Activated naive CD8-positive, alpha-beta T cell (primary cell): Measurements from ENCODE around the gene CCDC28B.
A peak's percentile ranks its signal among the peaks of the same experiment; 100 is the strongest.

Experiments
- H3K27ac Mint-ChIP-seq: one replicate; pipeline ENCODE4 v1.8.0; 2021; ENCODE audit warnings: mixed read lengths
- H3K27me3 Mint-ChIP-seq: one replicate; pipeline ENCODE4 v1.8.0; 2021; ENCODE audit warnings: mixed read lengths
- H3K36me3 Mint-ChIP-seq: one replicate; pipeline ENCODE4 v1.8.0; 2021; ENCODE audit warnings: mixed read lengths
- H3K4me1 Mint-ChIP-seq: one replicate; pipeline ENCODE4 v1.8.0; 2021; ENCODE audit warnings: low read depth, mixed read lengths
- H3K4me3 Mint-ChIP-seq: one replicate; pipeline ENCODE4 v1.8.0; 2021; ENCODE audit warnings: mild to moderate bottlenecking, mixed read lengths
- H3K9me3 Mint-ChIP-seq: one replicate; pipeline ENCODE4 v1.8.0; 2021; ENCODE audit warnings: low read depth, mixed read lengths

The CCDC28B gene

GRCh38 chr1:32201011-32201855 lies 838 bp downstream of the CCDC28B start:
- no peaks in the 10 kb centered on the region for H3K9me3 Mint-ChIP-seq

GRCh38 chr1:32204943-32205361 lies 4.6 kb downstream of the CCDC28B start:
- H3K27ac Mint-ChIP-seq: no peak overlapping the region
- H3K4me1 Mint-ChIP-seq: peaks cover 36% of the 10 kb centered on the region
- no peaks in the 10 kb centered on the region for H3K36me3 Mint-ChIP-seq

More at GRCh38 chr1:32201011-32201855, 838 bp downstream of the CCDC28B start:
- Mint-ChIP-seq H3K27me3 (no peaks in the 10 kb centered on the region), H3K36me3 (peaks cover 5% of the 10 kb centered on the region), H3K4me3 (peak overlapping the region; percentile 89), H3K27ac (peak overlapping the region; percentile 91), H3K4me1 (peaks cover 54% of the 10 kb centered on the region)

GRCh38 chr1:32205401-32206370 lies 5.3 kb downstream of the CCDC28B start, which contains the start of gene IQCC:
TSS of gene IQCC (plus strand) at chr1:32205671. CDS start at chr1:32205682, 11 bp downstream.
- H3K4me3 Mint-ChIP-seq: peak within 1 kb of the TSS; percentile 89
- H3K27ac Mint-ChIP-seq: peak within 1 kb of the TSS; percentile 70
- H3K9me3 Mint-ChIP-seq: no peaks in the 10 kb centered on the region
- H3K27me3 Mint-ChIP-seq: no peaks in the 10 kb centered on the region
- H3K4me1 Mint-ChIP-seq: peaks cover 30% of the 10 kb centered on the region
- no peaks in the 10 kb centered on the region for H3K36me3 Mint-ChIP-seq

More at GRCh38 chr1:32204943-32205361, 4.6 kb downstream of the CCDC28B start:
- Mint-ChIP-seq H3K9me3 (no peaks in the 10 kb centered on the region), H3K4me3 (peak overlapping the region; percentile 89), H3K27me3 (no peaks in the 10 kb centered on the region)

GRCh38 chr1:32208469-32208868 lies 8.1 kb downstream of the CCDC28B start:
- Mint-ChIP-seq H3K4me3 (no peak overlapping the region), H3K27ac (no peak overlapping the region), H3K36me3 (no peaks in the 10 kb centered on the region), H3K4me1 (peaks cover 12% of the 10 kb centered on the region), H3K27me3 (no peaks in the 10 kb centered on the region), H3K9me3 (no peaks in the 10 kb centered on the region)

GRCh38 chr1:32208891-32209328 lies 8.5 kb downstream of the CCDC28B start, which contains the start of gene DCDC2B:
TSS of gene DCDC2B (plus strand) at chr1:32209089. CDS start at chr1:32209094, 5 bp downstream.
- Mint-ChIP-seq H3K36me3 (no peaks in the 10 kb centered on the region), H3K9me3 (no peaks in the 10 kb centered on the region), H3K27me3 (no peaks in the 10 kb centered on the region), H3K27ac (no peak within 1 kb of the TSS), H3K4me3 (no peak within 1 kb of the TSS), H3K4me1 (peaks cover 9% of the 10 kb centered on the region)

GRCh38 chr1:32215629-32216480 lies 15.5 kb downstream of the CCDC28B start:
- H3K27ac Mint-ChIP-seq: no peak overlapping the region

GRCh38 chr1:32216566-32216965 lies 16.2 kb downstream of the CCDC28B start:
- H3K36me3 Mint-ChIP-seq: no peaks in the 10 kb centered on the region
- peaks cover 16% of the 10 kb centered on the region for H3K4me1 Mint-ChIP-seq
- H3K27ac Mint-ChIP-seq: no peak overlapping the region
- no peak overlapping the region for H3K4me3 Mint-ChIP-seq
- H3K9me3 Mint-ChIP-seq: no peaks in the 10 kb centered on the region
- H3K27me3 Mint-ChIP-seq: no peaks in the 10 kb centered on the region

More at GRCh38 chr1:32215629-32216480, 15.5 kb downstream of the CCDC28B start:
- Mint-ChIP-seq H3K4me3 (no peak overlapping the region), H3K36me3 (no peaks in the 10 kb centered on the region), H3K4me1 (peaks cover 10% of the 10 kb centered on the region), H3K9me3 (no peaks in the 10 kb centered on the region), H3K27me3 (no peaks in the 10 kb centered on the region)

- H3K27ac Mint-ChIP-seq: no peak overlapping the region
- H3K4me3 Mint-ChIP-seq: no peak overlapping the region
- peaks cover 26% of the 10 kb centered on the region for H3K4me1 Mint-ChIP-seq
- H3K9me3 Mint-ChIP-seq: no peaks in the 10 kb centered on the region
- peaks cover 2% of the 10 kb centered on the region for H3K36me3 Mint-ChIP-seq
- H3K27me3 Mint-ChIP-seq: no peaks in the 10 kb centered on the region
These were observed 18.6 kb downstream of the CCDC28B start for GRCh38 chr1:32219022-32219421.

GRCh38 chr1:32220746-32221580 lies 20.6 kb downstream of the CCDC28B start:
- H3K36me3 Mint-ChIP-seq: peaks cover 2% of the 10 kb centered on the region
- no peaks in the 10 kb centered on the region for H3K27me3 Mint-ChIP-seq
- peaks cover 32% of the 10 kb centered on the region for H3K4me1 Mint-ChIP-seq
- peak overlapping the region; percentile 70 for H3K27ac Mint-ChIP-seq
- H3K9me3 Mint-ChIP-seq: no peaks in the 10 kb centered on the region
- H3K4me3 Mint-ChIP-seq: peak overlapping the region; percentile 97

GRCh38 chr1:32221581-32221979 lies 21.2 kb downstream of the CCDC28B start:
- H3K9me3 Mint-ChIP-seq: no peaks in the 10 kb centered on the region
- H3K4me1 Mint-ChIP-seq: peaks cover 32% of the 10 kb centered on the region
- no peaks in the 10 kb centered on the region for H3K27me3 Mint-ChIP-seq
- peak overlapping the region; percentile 70 for H3K27ac Mint-ChIP-seq
- peaks cover 2% of the 10 kb centered on the region for H3K36me3 Mint-ChIP-seq
- peak overlapping the region; percentile 97 for H3K4me3 Mint-ChIP-seq

GRCh38 chr1:32221980-32222755 lies 21.8 kb downstream of the CCDC28B start, which contains the start of the genes EIF3I and TMEM234:
TSS of gene EIF3I (plus strand) at chr1:32222407. CDS start at chr1:32222442, 35 bp downstream.
TSS of gene TMEM234 (minus strand) at chr1:32222353. CDS start at chr1:32222322, 31 bp downstream.
- Mint-ChIP-seq H3K36me3 (peaks cover 2% of the 10 kb centered on the region), H3K9me3 (no peaks in the 10 kb centered on the region), H3K4me3 (peak within 1 kb of the TSS; percentile 97), H3K4me1 (peaks cover 32% of the 10 kb centered on the region), H3K27ac (peak within 1 kb of the TSS; percentile 98), H3K27me3 (no peaks in the 10 kb centered on the region)

GRCh38 chr1:32223683-32224082 lies 23.3 kb downstream of the CCDC28B start:
- no peaks in the 10 kb centered on the region for H3K27me3 Mint-ChIP-seq
- H3K4me1 Mint-ChIP-seq: peaks cover 32% of the 10 kb centered on the region
- peak overlapping the region; percentile 98 for H3K27ac Mint-ChIP-seq
- no peaks in the 10 kb centered on the region for H3K9me3 Mint-ChIP-seq
- H3K4me3 Mint-ChIP-seq: peak overlapping the region; percentile 97
- peaks cover 4% of the 10 kb centered on the region for H3K36me3 Mint-ChIP-seq
